WTC11 (cell line): ENCODE results near the gene HAX1. TPM values are rescaled to one million over a fixed set of nuclear protein-coding genes. Genes with fewer than 3 reads are reported as not detected.
"Not testable (repeated sequence)": the region's sequence is repeated elsewhere in the genome, so short reads cannot be mapped to it uniquely, and the experiment has no call there.

Source experiments
- ATAC-seq: fragments of 200-7000 bp; cut with Tn5 transposase; 2 replicates; pipeline ENCODE4 v1.10.0; 2021; ENCODE audit warnings: mild to moderate bottlenecking, moderate library complexity
- CTCF ChIA-PET: fragments of 300-600 bp; sonication (Branson Sonifier 250); formaldehyde crosslinking; loops from one replicate; lab custom pipeline; 2021; ENCODE audit warnings: antibody characterized with exemption; lab: Charles Lee
- POLR2A ChIA-PET: fragments of 350-600 bp; sonication (Branson Sonifier 250); formaldehyde crosslinking; loops from one replicate; lab custom pipeline; 2021; ENCODE audit warnings: antibody characterized with exemption; lab: Charles Lee
- DNase-seq: peaks from one replicate; pipeline ENCODE4 v3.0.0; 2021; ENCODE audit warnings: low spot score
- H3K27ac Mint-ChIP-seq: 2 replicates; pipeline ENCODE4 v1.8.0; 2021; ENCODE audit warnings: mixed read lengths
- H3K27me3 Mint-ChIP-seq: 2 replicates; pipeline ENCODE4 v1.8.0; 2021; ENCODE audit warnings: low read depth, mild to moderate bottlenecking, moderate library complexity, mixed read lengths
- H3K36me3 Mint-ChIP-seq: 2 replicates; pipeline ENCODE4 v1.8.0; 2021; ENCODE audit warnings: mixed read lengths
- H3K4me1 Mint-ChIP-seq: 2 replicates; pipeline ENCODE4 v1.8.0; 2022; ENCODE audit warnings: mixed read lengths
- H3K4me3 Mint-ChIP-seq: 2 replicates; pipeline ENCODE4 v1.8.0; 2021; ENCODE audit warnings: mild to moderate bottlenecking, moderate library complexity, mixed read lengths
- H3K9me3 Mint-ChIP-seq: 2 replicates; pipeline ENCODE4 v1.8.0; 2021; ENCODE audit warnings: mixed read lengths
- ATF1 ChIP-seq: sonication (generic); formaldehyde crosslinking; IDR thresholded peaks from 2 replicates; pipeline ENCODE4 v1.8.1; 2023; ENCODE audit warnings: mild to moderate bottlenecking, moderate library complexity, missing genetic modification reagents
- ATF6 ChIP-seq: sonication (generic); formaldehyde crosslinking; IDR thresholded peaks from 2 replicates; pipeline ENCODE4 v1.8.1; 2023; ENCODE audit warnings: mild to moderate bottlenecking, missing genetic modification reagents
- CBFB ChIP-seq: sonication (generic); formaldehyde crosslinking; IDR thresholded peaks from 2 replicates; pipeline ENCODE4 v1.8.1; 2022; ENCODE audit warnings: mild to moderate bottlenecking, low read depth, missing genetic modification reagents
- GTF2I ChIP-seq: fragments of 250-450 bp; sonication (Bioruptor Pico); conservative IDR thresholded peaks from 2 replicates; pipeline ENCODE4 v1.4.0; 2021; ENCODE audit warnings: mild to moderate bottlenecking
- HMGXB4 ChIP-seq: sonication (generic); formaldehyde crosslinking; IDR thresholded peaks from 2 replicates; pipeline ENCODE4 v1.8.1; 2023; ENCODE audit warnings: mild to moderate bottlenecking, moderate library complexity, missing genetic modification reagents
- JUN ChIP-seq: sonication (generic); formaldehyde crosslinking; IDR thresholded peaks from 2 replicates; pipeline ENCODE4 v1.8.0; 2023; ENCODE audit warnings: mild to moderate bottlenecking, missing genetic modification reagents
- MXD4 ChIP-seq: fragments of 250-450 bp; sonication (Bioruptor Pico); IDR thresholded peaks from 2 replicates; pipeline ENCODE4 v1.8.0; 2021; ENCODE audit warnings: mild to moderate bottlenecking, moderate library complexity, borderline replicate concordance
- NR1H2 ChIP-seq: sonication (generic); formaldehyde crosslinking; IDR thresholded peaks from 2 replicates; pipeline ENCODE4 v1.9.0; 2021; ENCODE audit warnings: mild to moderate bottlenecking, moderate library complexity, missing genetic modification reagents
- SMAD3 ChIP-seq: sonication (generic); formaldehyde crosslinking; IDR thresholded peaks from 2 replicates; pipeline ENCODE4 v1.8.0; 2022; ENCODE audit warnings: missing genetic modification reagents, mild to moderate bottlenecking, borderline replicate concordance
- SMAD4 ChIP-seq: sonication (generic); formaldehyde crosslinking; IDR thresholded peaks from 2 replicates; pipeline ENCODE4 v1.8.0; 2022; ENCODE audit warnings: mild to moderate bottlenecking, missing genetic modification reagents
- ZNF138 ChIP-seq: sonication (generic); formaldehyde crosslinking; conservative IDR thresholded peaks from 2 replicates; pipeline ENCODE4 v1.8.1; 2022; ENCODE audit warnings: mild to moderate bottlenecking, moderate library complexity, missing genetic modification reagents
- ZNF423 ChIP-seq: fragments of 250-450 bp; sonication (Bioruptor Pico); IDR thresholded peaks from 2 replicates; pipeline ENCODE4 v2.1.2; 2022; ENCODE audit warnings: mild to moderate bottlenecking, moderate library complexity
- ZNF425 ChIP-seq: fragments of 250-450 bp; sonication (Bioruptor Pico); conservative IDR thresholded peaks from 2 replicates; pipeline ENCODE4 v1.9.0; 2021; ENCODE audit warnings: mild to moderate bottlenecking
- ZNF671 ChIP-seq: fragments of 250-450 bp; sonication (Bioruptor Pico); IDR thresholded peaks from 2 replicates; pipeline ENCODE4 v1.8.0; 2021; ENCODE audit warnings: mild to moderate bottlenecking
- total RNA-seq: library from RNA; stranded (reverse); gene quantifications from 3 replicates; pipeline ENCODE4 v1.2.3, GENCODE V29; 2021
- TF ChIP-seq, protein P1 (sequence below): sonication (generic); formaldehyde crosslinking; IDR thresholded peaks from 2 replicates; pipeline ENCODE4 v1.8.1; 2022; ENCODE audit warnings: low read depth, missing genetic modification reagents, borderline replicate concordance
- TF ChIP-seq, protein P2 (sequence below): sonication (generic); formaldehyde crosslinking; conservative IDR thresholded peaks from 2 replicates; pipeline ENCODE4 v1.8.1; 2022; ENCODE audit warnings: mild to moderate bottlenecking, missing genetic modification reagents
- TF ChIP-seq, protein P3 (sequence below): fragments of 250-450 bp; sonication (Bioruptor Pico); IDR thresholded peaks from 2 replicates; pipeline ENCODE4 v1.9.0; 2021; ENCODE audit warnings: mild to moderate bottlenecking

HAX1 gene
- total RNA-seq, 1 experiment from 2014 or later: 69.2 TPM

DNA sequence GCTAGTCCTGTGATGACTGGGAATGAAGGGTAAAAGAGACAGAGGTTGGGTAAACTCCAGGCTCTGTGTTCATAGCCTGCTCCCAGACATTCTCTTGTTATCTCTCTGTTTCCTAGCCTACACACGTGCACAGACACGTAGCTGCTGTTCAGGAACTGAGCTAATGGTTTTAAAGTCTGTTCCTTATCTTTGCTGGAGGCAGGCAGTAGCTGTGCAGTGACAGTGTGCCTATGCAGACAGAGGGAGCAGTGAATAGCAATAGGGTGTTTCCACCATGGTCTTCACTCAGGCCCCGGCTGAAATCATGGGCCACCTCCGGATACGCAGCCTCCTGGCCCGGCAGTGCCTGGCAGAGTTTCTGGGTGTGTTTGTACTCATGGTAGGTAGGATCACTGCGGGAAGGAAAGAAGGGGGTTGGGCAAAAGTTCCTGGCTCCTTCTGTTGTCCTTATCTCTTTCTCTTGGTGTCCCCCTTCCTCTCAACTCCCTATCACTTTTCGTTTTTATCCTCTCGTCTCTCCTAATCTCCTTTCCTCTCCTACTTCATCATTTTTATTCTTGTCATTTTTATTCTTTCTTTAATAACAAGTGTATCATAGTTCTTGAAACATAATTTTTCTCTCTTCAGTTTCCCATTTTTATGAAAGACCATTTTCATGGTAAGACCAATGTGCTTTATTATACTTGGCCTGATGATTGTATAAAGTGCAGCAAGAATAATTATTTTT is 48.6 kb downstream of the HAX1 start, which contains the start of gene AQP10:
Gene AQP10 (plus strand): TSS at position 212 of the 727 bp plus-strand sequence. CDS start 63 bp downstream, at position 275.
- ChIA-PET POLR2A (interaction anchor here (0.7 kb wide), 1 partner anchor 10 kb away, joined by 3 read pairs; no protein-coding TSS in a partner anchor), CTCF (interaction anchor here (1.2 to 6.1 kb wide), 2 partner anchors 14 kb away, joined by 7 to 168 read pairs; no protein-coding TSS in a partner anchor)
- no peaks in the 10 kb centered on the region for H3K4me1 Mint-ChIP-seq

GRCh38 chr1:154321609-154321934 is 49.1 kb downstream of the HAX1 start:
- H3K27ac Mint-ChIP-seq, ATAC-seq, H3K4me3 Mint-ChIP-seq, POLR2A ChIA-PET, H3K36me3 Mint-ChIP-seq, H3K4me1 Mint-ChIP-seq, DNase-seq: not testable (repeated sequence)
- CTCF ChIA-PET: interaction anchor here (6.1 kb wide), 1 partner anchor 14 kb away, joined by 168 read pairs; no protein-coding TSS in a partner anchor
- H3K27me3 Mint-ChIP-seq: peaks cover 11% of the 10 kb centered on the region
- peaks cover 19% of the 10 kb centered on the region for H3K9me3 Mint-ChIP-seq

More for the DNA sequence above, 48.6 kb downstream of the HAX1 start, which contains the start of gene AQP10:
- no peak within 1 kb of the TSS for H3K27ac Mint-ChIP-seq
- peaks cover 6% of the 10 kb centered on the region for H3K36me3 Mint-ChIP-seq
- peaks cover 22% of the 10 kb centered on the region for H3K9me3 Mint-ChIP-seq
- no peak for DNase-seq
- no peak for ATAC-seq
- H3K4me3 Mint-ChIP-seq: no peak within 1 kb of the TSS
- TF ChIP-seq SMAD4 (CRISPR knock-in tag): 0 out of 2 replicates have a peak, but pooled peaks have one; percentile 23
- no peak for TF ChIP-seq CBFB (CRISPR knock-in tag)
- TF ChIP-seq, protein P1, sequence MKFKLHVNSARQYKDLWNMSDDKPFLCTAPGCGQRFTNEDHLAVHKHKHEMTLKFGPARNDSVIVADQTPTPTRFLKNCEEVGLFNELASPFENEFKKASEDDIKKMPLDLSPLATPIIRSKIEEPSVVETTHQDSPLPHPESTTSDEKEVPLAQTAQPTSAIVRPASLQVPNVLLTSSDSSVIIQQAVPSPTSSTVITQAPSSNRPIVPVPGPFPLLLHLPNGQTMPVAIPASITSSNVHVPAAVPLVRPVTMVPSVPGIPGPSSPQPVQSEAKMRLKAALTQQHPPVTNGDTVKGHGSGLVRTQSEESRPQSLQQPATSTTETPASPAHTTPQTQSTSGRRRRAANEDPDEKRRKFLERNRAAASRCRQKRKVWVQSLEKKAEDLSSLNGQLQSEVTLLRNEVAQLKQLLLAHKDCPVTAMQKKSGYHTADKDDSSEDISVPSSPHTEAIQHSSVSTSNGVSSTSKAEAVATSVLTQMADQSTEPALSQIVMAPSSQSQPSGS: no peak
- H3K27me3 Mint-ChIP-seq: peaks cover 11% of the 10 kb centered on the region

- TF ChIP-seq ZNF138 (no peak), ATF1 (CRISPR knock-in tag) (no peak), ZNF423 (CRISPR knock-in tag) (no peak), ZNF425 (CRISPR knock-in tag) (no peak), ATF6 (CRISPR knock-in tag) (no peak), SMAD3 (CRISPR knock-in tag) (no peak)
- Mint-ChIP-seq H3K9me3 (no peaks in the 10 kb centered on the region), H3K27ac (no peak overlapping the region), H3K4me1 (peaks cover 21% of the 10 kb centered on the region), H3K4me3 (no peak overlapping the region), H3K27me3 (peaks cover 4% of the 10 kb centered on the region), H3K36me3 (no peaks in the 10 kb centered on the region)
- ATAC-seq (no peak), DNase-seq (no peak)
- ChIA-PET POLR2A (no interaction called here), CTCF (interaction anchor here (1.0 to 6.1 kb wide), 4 partner anchors 12 to 400 kb away, joined by 3 to 168 read pairs (median 12); no protein-coding TSS in a partner anchor)
Measured at GRCh38 chr1:154323493-154323892, 51.1 kb downstream of the HAX1 start.

GRCh38 chr1:154324241-154324640 is 51.8 kb downstream of the HAX1 start:
- no peak for ATAC-seq
- Mint-ChIP-seq H3K9me3 (no peaks in the 10 kb centered on the region), H3K36me3 (no peaks in the 10 kb centered on the region), H3K27ac (no peak overlapping the region), H3K4me1 (peaks cover 24% of the 10 kb centered on the region), H3K27me3 (peaks cover 4% of the 10 kb centered on the region), H3K4me3 (peak overlapping the region; percentile 95)
- POLR2A ChIA-PET: interaction anchor here (0.9 kb wide), 1 partner anchor 334 kb away, joined by 3 read pairs; the partner anchor contains the start of gene RPS27
- CTCF ChIA-PET: interaction anchor here (0.6 to 6.1 kb wide), 13 partner anchors 8 to 401 kb away, joined by 3 to 168 read pairs (median 4); no protein-coding TSS in a partner anchor
- DNase-seq: no peak
- TF ChIP-seq MXD4 (CRISPR knock-in tag) (no peak), NR1H2 (no peak), ZNF671 (CRISPR knock-in tag) (no peak), JUN (CRISPR knock-in tag) (no peak), SMAD3 (CRISPR knock-in tag) (no peak), GTF2I (no peak), HMGXB4 (CRISPR knock-in tag) (no peak)
- TF ChIP-seq, protein P2, sequence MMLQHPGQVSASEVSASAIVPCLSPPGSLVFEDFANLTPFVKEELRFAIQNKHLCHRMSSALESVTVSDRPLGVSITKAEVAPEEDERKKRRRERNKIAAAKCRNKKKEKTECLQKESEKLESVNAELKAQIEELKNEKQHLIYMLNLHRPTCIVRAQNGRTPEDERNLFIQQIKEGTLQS (CRISPR knock-in tag): no peak
- TF ChIP-seq, protein P3, sequence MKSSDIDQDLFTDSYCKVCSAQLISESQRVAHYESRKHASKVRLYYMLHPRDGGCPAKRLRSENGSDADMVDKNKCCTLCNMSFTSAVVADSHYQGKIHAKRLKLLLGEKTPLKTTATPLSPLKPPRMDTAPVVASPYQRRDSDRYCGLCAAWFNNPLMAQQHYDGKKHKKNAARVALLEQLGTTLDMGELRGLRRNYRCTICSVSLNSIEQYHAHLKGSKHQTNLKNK: no peak
- TF ChIP-seq, protein P1: no peak
